ENCODE results near the gene CYP2A7.

CYP2A7 gene

DNA sequence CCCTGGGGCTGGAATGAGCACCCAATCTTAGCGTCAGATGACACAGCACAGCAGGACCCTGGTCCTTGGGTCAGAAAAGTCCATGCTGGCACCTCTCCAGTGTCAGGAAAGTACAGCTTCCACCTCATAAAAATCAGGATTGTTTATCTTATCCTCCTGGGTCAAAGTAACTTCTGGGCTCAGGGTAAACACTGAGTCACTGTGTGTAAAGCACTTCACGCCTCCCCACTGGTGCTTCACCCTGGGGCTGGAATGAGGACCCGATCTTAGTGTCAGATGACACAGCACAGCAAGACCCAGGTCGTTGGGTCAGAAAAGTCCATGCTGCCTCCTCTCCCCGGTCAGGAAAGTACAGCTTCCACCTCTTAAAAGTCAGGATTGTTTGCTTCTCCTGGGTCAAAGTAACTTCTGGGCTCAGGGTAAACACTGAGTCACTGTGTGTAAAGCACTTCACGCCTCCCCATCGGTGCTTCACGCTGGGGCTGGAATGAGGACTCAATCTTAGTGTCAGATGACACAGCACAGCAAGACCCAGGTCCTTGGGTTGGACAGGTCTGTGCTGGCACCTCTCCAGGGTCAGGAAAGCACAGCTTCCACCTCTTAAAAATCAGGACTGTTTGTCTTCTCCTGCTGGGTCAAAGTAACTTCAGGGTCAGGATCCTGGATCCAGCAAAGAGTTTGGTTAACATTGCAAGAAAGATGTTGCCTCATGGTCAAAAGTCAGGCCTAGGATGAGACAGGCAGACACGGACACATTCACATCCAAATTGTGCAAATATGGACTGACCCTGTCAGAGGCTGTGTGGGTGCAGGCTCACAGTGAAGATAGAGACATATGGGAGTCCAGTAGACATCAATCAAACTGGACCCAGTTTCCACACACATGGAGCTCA is 39.2 kb upstream of the CYP2A7 start (continued):
- TF ChIP-seq ZNF184 (tag by site-specific recombination; IDR thresholded peaks at IDR 0.05): peak; percentile 93
- no peak for TF ChIP-seq ZNF26 (tag by site-specific recombination; IDR thresholded peaks at IDR 0.05)
- TF ChIP-seq ZNF610 (tag by site-specific recombination; IDR thresholded peaks at IDR 0.05; ENCODE audit: borderline replicate concordance): peak; percentile 92
- no peak for TF ChIP-seq ZNF658 (tag by site-specific recombination; IDR thresholded peaks at IDR 0.05)
- peak; percentile 78 for TF ChIP-seq ZNF449 (tag by site-specific recombination; IDR thresholded peaks at IDR 0.05)
- TF ChIP-seq SCRT1 (tag by site-specific recombination; IDR thresholded peaks at IDR 0.05; ENCODE audit: borderline replicate concordance): no peak
- TF ChIP-seq GLI4 (tag by site-specific recombination; IDR thresholded peaks at IDR 0.05): no peak
- TF ChIP-seq ZNF501 (tag by site-specific recombination; IDR thresholded peaks at IDR 0.05): peak; percentile 69; the same call in 1 of the 2 replicates
- TF ChIP-seq ZFP69B (tag by site-specific recombination; IDR thresholded peaks at IDR 0.05): peak; percentile 97
- peak; percentile 100 for TF ChIP-seq GFI1B (tag by site-specific recombination; IDR thresholded peaks at IDR 0.05)
- TF ChIP-seq ZNF366 (tag by site-specific recombination; conservative IDR thresholded peaks at IDR 0.05): peak; percentile 99
- TF ChIP-seq, protein P1, sequence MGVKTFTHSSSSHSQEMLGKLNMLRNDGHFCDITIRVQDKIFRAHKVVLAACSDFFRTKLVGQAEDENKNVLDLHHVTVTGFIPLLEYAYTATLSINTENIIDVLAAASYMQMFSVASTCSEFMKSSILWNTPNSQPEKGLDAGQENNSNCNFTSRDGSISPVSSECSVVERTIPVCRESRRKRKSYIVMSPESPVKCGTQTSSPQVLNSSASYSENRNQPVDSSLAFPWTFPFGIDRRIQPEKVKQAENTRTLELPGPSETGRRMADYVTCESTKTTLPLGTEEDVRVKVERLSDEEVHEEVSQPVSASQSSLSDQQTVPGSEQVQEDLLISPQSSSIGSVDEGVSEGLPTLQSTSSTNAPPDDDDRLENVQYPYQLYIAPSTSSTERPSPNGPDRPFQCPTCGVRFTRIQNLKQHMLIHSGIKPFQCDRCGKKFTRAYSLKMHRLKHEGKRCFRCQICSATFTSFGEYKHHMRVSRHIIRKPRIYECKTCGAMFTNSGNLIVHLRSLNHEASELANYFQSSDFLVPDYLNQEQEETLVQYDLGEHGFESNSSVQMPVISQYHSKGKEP (tag by site-specific recombination; IDR thresholded peaks at IDR 0.05): no peak
- TF ChIP-seq, protein P2, sequence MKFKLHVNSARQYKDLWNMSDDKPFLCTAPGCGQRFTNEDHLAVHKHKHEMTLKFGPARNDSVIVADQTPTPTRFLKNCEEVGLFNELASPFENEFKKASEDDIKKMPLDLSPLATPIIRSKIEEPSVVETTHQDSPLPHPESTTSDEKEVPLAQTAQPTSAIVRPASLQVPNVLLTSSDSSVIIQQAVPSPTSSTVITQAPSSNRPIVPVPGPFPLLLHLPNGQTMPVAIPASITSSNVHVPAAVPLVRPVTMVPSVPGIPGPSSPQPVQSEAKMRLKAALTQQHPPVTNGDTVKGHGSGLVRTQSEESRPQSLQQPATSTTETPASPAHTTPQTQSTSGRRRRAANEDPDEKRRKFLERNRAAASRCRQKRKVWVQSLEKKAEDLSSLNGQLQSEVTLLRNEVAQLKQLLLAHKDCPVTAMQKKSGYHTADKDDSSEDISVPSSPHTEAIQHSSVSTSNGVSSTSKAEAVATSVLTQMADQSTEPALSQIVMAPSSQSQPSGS (tag by site-specific recombination; IDR thresholded peaks at IDR 0.05; ENCODE audit: low read depth): peak; percentile 86
- peak; percentile 69 for TF ChIP-seq ZNF785 (tag by site-specific recombination; IDR thresholded peaks at IDR 0.05)
- TF ChIP-seq ZSCAN4 (tag by site-specific recombination; IDR thresholded peaks at IDR 0.05): peak; percentile 71; the same call in 1 of the 2 replicates
- no peak for TF ChIP-seq ZNF133 (tag by site-specific recombination; IDR thresholded peaks at IDR 0.05)
- TF ChIP-seq, protein P3, sequence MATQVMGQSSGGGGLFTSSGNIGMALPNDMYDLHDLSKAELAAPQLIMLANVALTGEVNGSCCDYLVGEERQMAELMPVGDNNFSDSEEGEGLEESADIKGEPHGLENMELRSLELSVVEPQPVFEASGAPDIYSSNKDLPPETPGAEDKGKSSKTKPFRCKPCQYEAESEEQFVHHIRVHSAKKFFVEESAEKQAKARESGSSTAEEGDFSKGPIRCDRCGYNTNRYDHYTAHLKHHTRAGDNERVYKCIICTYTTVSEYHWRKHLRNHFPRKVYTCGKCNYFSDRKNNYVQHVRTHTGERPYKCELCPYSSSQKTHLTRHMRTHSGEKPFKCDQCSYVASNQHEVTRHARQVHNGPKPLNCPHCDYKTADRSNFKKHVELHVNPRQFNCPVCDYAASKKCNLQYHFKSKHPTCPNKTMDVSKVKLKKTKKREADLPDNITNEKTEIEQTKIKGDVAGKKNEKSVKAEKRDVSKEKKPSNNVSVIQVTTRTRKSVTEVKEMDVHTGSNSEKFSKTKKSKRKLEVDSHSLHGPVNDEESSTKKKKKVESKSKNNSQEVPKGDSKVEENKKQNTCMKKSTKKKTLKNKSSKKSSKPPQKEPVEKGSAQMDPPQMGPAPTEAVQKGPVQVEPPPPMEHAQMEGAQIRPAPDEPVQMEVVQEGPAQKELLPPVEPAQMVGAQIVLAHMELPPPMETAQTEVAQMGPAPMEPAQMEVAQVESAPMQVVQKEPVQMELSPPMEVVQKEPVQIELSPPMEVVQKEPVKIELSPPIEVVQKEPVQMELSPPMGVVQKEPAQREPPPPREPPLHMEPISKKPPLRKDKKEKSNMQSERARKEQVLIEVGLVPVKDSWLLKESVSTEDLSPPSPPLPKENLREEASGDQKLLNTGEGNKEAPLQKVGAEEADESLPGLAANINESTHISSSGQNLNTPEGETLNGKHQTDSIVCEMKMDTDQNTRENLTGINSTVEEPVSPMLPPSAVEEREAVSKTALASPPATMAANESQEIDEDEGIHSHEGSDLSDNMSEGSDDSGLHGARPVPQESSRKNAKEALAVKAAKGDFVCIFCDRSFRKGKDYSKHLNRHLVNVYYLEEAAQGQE (tag by site-specific recombination; IDR thresholded peaks at IDR 0.05): peak; percentile 70
- TF ChIP-seq ZNF791 (tag by site-specific recombination; IDR thresholded peaks at IDR 0.05): no peak
- TF ChIP-seq ZNF561 (tag by site-specific recombination; IDR thresholded peaks at IDR 0.05; ENCODE audit: borderline replicate concordance): peak; percentile 98
- peak; percentile 100 for TF ChIP-seq SP7 (tag by site-specific recombination; IDR thresholded peaks at IDR 0.05)
- TF ChIP-seq ZNF776 (tag by site-specific recombination; IDR thresholded peaks at IDR 0.05; ENCODE audit: borderline replicate concordance): no peak
- TF ChIP-seq ZNF530 (tag by site-specific recombination; IDR thresholded peaks at IDR 0.05; ENCODE audit: low read depth): peak; percentile 60; the same call in 1 of the 2 replicates
- TF ChIP-seq SCRT2 (tag by site-specific recombination; IDR thresholded peaks at IDR 0.05): no peak
- TF ChIP-seq ZNF37A (tag by site-specific recombination; IDR thresholded peaks at IDR 0.05): no peak; the same call in 1 of the 2 replicates
- TF ChIP-seq ZBTB8A (tag by site-specific recombination; IDR thresholded peaks at IDR 0.05): peak; percentile 91
- peak; percentile 98 for TF ChIP-seq KLF8 (tag by site-specific recombination; IDR thresholded peaks at IDR 0.05)
- peak; percentile 34; the same call in 1 of the 2 replicates for TF ChIP-seq ZNF701 (tag by site-specific recombination; IDR thresholded peaks at IDR 0.05)
- no peak; the same call in 1 of the 2 replicates for TF ChIP-seq ZNF112 (tag by site-specific recombination; IDR thresholded peaks at IDR 0.05)
